ENCODE results near the gene DIP2B.
A peak's percentile ranks its signal among the peaks of the same experiment; 100 is the strongest.
"Not testable (repeated sequence)": the region's sequence is repeated elsewhere in the genome, so short reads cannot be mapped to it uniquely, and the experiment has no call there.

DIP2B gene

DNA sequence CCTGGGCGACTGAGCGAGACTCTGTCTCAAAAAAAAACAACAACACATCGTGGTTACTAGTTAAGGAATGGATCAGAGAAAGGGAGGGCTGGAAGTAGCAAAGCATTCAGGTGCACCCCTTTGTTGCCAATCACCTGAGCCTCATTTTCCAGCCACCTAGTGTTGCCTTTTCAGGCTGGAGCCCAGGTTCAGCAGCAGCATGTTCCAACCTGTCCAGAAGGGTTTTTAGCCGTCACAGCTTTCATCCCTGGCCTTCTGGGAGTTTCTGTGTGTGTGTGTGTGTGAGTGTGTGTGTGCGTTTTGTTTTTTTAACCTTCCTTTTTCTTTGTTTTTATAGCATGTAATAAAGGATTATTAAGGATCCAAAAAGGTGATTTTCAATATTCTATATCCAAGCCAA lies 138.0 kb downstream of the DIP2B start:
- no peak for DNase-seq

GRCh38 chr12:50647031-50647430 lies 142.2 kb downstream of the DIP2B start:
- DNase-seq, result no peak

DNA sequence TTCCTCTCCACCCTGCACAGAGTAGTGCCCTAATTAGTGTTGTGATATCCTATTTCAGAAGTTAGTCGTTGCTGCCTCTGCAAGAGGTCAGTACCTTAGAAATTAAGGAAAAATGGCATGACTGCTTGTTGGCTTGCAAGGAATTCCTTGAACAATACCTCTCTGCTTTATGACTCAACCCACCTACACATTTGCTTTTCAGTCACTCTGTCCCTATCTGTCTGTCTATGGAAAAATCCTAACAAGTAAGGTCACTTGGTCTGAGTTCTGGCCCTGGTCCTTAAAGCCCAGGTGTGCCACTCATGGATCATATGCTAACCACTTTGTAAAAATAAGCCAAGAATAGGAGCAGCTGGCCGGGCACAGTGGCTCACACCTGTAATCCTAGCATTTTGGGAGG lies 142.7 kb downstream of the DIP2B start:
- no peak for DNase-seq

- no peak for DNase-seq
Observed at GRCh38 chr12:50650285-50650684, 145.5 kb downstream of the DIP2B start.

GRCh38 chr12:50655374-50655921 lies 150.7 kb downstream of the DIP2B start:
- DNase-seq, result no peak

DNA sequence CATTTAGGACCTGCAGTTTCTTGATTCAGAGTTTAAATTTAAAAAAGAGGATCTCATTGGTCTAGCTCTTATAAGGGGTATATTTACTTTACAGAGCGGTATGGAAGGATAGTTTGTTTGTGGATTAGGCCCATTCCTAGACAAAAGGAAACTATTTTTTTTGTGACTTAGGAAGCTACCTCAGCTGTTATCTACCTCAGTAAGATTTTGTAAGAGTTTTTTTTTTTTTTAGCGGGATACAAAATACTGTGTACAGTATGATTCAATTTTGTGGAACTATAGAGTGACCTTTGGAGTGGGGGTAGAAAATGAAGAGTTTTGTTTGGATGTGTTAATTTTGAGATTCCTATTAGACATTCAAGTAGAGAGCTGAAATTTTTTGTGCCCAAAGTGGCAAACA lies 154.5 kb downstream of the DIP2B start:
- DNase-seq, result no peak

DNA sequence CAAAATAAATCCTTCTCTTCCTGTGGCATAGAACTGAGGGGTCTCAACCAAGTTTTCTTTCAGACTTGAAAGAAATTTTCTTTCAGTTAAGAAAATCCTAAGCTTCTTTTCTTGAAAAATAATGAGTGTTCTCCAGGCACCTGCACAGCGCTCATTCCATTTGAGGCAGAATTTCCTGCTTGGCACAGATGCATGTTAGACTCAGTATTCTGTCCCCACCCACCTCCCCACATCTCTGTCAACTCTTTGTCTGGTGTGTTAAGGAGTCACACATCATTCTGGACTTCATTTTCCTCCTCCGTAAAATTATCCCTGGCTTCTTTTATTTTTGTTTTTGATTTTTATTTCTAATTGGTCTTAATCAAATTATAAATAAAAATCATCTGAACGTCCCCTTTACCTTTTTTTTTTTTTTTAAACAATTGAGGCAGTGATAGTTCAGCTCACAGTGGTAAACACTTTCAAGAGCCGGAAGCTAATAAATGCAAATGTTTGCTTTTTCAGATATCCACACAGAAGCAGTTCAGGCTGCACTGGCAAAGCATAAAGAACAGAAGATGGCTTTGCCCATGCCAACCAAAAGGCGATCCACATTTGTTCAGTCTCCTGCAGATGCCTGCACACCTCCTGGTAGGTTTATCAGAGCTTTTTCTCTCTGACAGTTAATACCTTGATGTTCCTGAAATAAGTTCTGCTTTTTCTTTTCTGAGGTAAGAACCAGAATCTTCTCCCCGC lies 155.1 kb downstream of the DIP2B start:
- no peak for DNase-seq

- DNase-seq, result no peak
Observed at GRCh38 chr12:50660425-50660822, 155.6 kb downstream of the DIP2B start.

- no peak for DNase-seq
Observed at GRCh38 chr12:50661300-50662115, 156.7 kb downstream of the DIP2B start.

DNA sequence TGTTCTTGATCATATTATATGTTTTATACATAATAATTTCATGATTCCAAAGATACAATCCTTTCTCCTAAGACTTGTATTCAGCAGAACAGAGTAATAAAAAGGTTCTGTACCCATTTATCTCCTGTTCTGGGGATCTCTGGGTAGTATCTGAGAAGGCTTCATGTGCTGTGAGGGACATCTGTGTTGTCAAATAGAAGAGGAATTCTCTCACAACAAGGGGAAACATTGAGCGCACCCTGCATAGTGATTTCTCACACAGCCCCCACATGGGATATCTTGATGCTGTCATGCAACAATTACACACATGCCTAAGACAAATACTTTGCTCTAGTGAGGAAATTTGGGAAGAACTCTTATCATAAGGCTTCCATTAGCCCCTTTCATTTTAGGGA lies 157.3 kb downstream of the DIP2B start:
- no peak for DNase-seq

- DNase-seq, result no peak
Observed at GRCh38 chr12:50665170-50665569, 160.4 kb downstream of the DIP2B start.

DNA sequence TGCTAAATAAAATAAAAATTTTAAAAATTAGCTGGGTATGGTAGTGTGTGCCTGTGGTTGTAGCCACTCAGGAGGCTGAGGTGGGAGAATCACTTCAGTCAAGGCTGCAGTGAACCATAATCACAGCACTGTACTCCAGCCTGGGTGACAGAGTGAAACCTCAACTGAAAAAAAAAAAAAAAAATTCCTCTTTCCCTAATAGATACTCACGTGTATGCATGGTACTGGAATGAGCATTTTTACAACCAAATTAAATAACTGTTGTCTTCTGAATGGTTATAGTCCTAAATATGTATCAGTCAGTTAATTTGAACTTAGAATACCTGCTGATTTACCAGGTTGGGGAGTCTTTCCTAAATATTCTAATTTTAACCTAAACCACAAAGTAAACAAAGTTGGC lies 160.8 kb downstream of the DIP2B start:
- no peak for DNase-seq

DNA sequence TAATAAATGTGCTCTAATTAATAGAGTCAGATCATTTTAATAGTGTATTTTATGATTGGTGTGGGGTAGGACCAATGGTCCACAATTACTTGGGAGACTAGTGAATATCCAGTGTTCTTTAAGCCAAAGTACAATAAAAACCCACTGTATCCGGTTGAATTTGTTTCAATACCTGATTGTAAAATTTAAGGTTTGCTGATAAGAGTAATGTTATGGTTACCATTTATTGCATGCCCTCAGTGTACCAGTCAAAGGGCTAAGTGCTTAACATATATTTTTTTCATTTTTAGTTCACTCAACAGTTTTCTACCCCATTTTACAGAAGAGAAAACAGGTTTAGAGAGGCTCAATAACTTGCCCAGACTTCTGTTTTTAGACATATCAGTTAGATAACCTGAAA lies 161.2 kb downstream of the DIP2B start:
- DNase-seq, result no peak

- no peak for DNase-seq
Observed at GRCh38 chr12:50672158-50672557, 167.4 kb downstream of the DIP2B start.

DNA sequence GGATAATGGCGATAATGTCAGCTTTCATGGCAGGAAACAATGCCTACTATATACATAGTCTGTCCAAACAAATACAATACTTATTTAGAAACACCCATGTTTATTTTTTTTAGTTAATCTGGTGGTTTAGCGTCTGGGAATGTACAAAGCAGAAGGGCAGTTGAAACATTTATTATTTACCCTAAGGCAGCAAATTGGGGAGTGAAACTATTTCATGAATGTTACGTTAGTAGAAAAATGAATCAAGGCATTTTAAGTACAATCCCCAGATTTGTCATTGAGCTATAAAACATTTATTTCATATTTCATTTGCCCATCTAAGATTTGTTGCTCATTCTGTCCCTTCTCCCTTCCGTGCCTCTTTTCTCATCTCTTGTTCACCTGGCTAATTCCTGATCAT lies 172.0 kb downstream of the DIP2B start:
- DNase-seq, result no peak

DNA sequence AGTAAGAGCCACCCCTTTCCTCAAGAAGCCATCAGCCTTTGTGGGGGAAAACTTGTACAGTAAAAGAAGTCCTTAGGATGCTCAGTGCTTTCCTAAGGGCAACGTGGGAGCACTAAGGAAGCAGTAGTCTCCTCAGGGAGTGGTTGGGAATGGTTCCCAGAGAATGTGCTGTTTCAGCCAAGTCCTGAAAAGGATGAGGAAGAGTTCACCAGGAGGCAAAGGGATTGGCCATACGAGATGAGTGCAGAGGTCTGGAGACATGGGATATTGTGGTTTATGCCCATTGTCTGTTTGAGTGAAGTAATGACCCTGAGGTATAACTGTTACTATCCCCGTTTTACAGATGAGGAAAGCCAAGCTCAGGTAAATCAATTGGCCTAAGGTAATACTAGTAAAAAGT lies 173.1 kb downstream of the DIP2B start:
- DNase-seq, result no peak

GRCh38 chr12:50678650-50679365 lies 174.0 kb downstream of the DIP2B start:
- DNase-seq, result no peak

GRCh38 chr12:50679612-50680011 lies 174.8 kb downstream of the DIP2B start:
- DNase-seq, result no peak

DNA sequence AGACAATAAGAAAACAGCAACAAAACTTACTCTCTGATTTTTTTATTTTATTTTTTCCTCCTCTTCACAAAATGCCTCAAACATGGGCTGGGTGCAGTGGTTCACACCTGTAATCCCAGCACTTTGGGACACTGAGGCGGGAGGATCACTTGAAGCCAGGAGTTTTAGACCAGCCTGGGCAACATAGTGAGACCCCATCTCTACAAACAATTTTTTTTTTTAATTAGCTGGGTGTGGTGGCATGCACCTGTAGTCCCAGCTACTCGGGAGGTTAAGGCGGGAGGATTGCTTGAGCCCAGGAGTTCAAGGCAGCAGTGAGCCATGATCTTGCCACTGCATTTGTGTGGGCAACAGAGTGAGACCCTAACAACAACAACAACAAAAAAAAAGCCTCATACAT lies 176.3 kb downstream of the DIP2B start:
- DNase-seq, result not testable (repeated sequence)

DNA sequence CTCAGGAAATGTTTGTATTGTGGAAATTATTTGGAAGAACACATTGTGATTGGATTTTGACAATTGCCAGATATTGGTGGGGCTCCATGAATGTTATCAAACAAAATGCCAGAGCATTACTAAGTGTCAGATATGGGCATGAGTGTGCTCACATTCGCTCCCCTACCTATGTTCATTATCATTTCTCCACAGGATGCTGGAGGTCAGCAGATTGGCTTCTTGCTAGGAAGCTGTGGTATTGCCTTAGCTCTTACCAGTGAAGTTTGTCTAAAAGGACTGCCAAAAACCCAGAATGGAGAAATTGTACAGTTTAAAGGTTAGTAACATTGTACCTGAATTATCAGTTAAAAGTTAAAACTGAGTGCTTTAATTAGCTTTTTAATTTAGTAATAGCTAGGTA lies 180.9 kb downstream of the DIP2B start:
- no peak for DNase-seq

DNA sequence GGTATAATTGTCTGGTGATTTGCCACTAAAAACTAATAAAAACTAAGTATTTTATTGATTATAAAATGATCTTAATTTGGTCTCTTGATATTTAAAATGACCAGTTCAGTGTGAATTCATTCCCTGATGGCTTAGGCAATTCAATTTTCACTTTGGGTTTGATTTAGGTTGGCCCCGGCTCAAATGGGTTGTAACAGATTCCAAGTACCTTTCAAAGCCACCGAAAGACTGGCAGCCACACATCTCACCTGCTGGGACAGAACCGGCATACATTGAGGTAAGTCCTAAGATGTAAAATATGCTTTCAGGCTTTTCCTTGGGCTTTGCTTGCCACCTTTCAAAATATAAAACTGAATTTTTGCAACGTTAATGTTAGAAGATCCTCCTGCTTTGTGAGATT lies 181.6 kb downstream of the DIP2B start:
- DNase-seq, result no peak

- no peak for DNase-seq
Observed at GRCh38 chr12:50686976-50687375, 182.2 kb downstream of the DIP2B start.

DNA sequence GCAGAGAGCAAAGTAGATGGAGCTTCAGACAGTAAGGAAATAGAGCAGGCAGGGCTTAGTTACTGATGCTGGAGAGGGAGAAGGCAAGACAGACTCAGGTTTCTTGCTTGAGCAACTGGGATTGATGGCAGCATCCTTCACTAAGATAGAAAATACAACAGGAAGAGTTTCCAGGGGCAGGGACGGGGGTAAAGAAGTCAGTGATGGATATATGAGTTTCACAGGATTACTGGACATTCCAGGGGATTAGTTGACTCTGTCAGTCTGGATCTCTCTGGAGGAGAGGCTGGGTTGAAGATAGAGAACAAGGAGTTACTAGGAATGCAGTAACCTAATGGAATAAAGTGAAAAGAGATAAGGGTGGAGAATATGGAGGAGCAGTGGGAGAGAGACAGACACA lies 184.7 kb downstream of the DIP2B start:
- DNase-seq, result no peak

DNA sequence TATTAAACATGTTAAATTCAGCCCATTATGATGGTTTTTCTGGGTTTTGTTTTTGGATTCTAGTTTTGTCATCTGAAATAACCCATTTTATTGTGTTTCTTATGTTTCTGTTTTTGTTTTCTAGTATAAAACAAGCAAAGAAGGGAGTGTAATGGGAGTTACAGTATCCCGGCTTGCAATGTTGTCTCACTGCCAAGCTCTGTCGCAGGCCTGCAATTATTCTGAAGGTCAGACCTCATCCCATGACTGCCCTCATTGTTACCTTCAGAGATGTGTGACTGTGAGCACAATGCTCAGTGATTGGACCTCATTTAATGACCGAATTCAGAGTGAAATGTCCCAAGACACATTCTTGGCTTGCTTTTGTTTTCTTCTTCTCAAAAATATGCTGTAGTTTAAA lies 186.1 kb downstream of the DIP2B start:
- peak; percentile 65 for DNase-seq
